B cell (primary cell): ENCODE measurements around the gene RTN4RL1. TPM values are rescaled to one million over a fixed set of nuclear protein-coding genes. Genes with fewer than 3 reads are reported as not detected.

Experiments
- ATAC-seq: fragments of 200-7000 bp; cut with Tn5 transposase; one replicate; pipeline ENCODE4 v1.10.0; 2021; ENCODE audit warnings: low read depth, mild to moderate bottlenecking, moderate number of reproducible peaks, moderate library complexity
- CTCF ChIA-PET: fragments of 350-600 bp; sonication (Branson Sonifier 250); formaldehyde crosslinking; loops from one replicate; lab custom pipeline; 2021; ENCODE audit warnings: antibody characterized with exemption, inconsistent platforms; lab: Charles Lee
- POLR2A ChIA-PET: fragments of 350-600 bp; sonication (Branson Sonifier 250); formaldehyde crosslinking; loops from one replicate; lab custom pipeline; 2021; ENCODE audit warnings: antibody characterized with exemption; lab: Charles Lee
- DNase-seq: peaks from one replicate; pipeline ENCODE4 v3.0.0; 2013
- H2AFZ ChIP-seq: 2 replicates; pipeline ENCODE4 v1.6.1; 2012; ENCODE audit warnings: mild to moderate bottlenecking, low read depth, low read length; ENCODE audit not compliant: insufficient read depth, poor library complexity, severe bottlenecking
- H3K27ac ChIP-seq, 2 donors: 1 replicate in 1 of 2; 2 replicates in 1 of 2; pipeline ENCODE4 v1.5.1; 2012 to 2013; ENCODE audit warnings: low read length in 2 of 2, mild to moderate bottlenecking in 2 of 2, moderate library complexity in 1 of 2
- H3K27me3 ChIP-seq, 4 experiments: fragments of 200-600 bp in 1 of 4; sonication (generic) in 1 of 4; replicated peaks in 1 of 4; 1 replicate in 2 of 4; 2 replicates in 2 of 4; pipeline versions ENCODE4 v1.6.1 to v1.7.0; 2013 to 2016; ENCODE audit warnings: low read length in 3 of 4, mild to moderate bottlenecking in 2 of 4, mixed read lengths in 1 of 4, moderate library complexity in 1 of 4; ENCODE audit not compliant: insufficient read depth in 4 of 4, control insufficient read depth in 3 of 4; ENCODE audit errors: control extremely low read depth in 1 of 4
- H3K36me3 ChIP-seq, 2 experiments: replicated peaks in 1 of 2; 1 replicate in 1 of 2; 2 replicates in 1 of 2; pipeline versions ENCODE4 v1.6.1 to v1.7.1; 2013; ENCODE audit warnings: low read length in 1 of 2; ENCODE audit not compliant: insufficient read depth in 2 of 2, control insufficient read depth in 1 of 2; ENCODE audit errors: control extremely low read depth in 1 of 2, extremely low read depth in 1 of 2
- H3K4me1 ChIP-seq, 2 donors: fragments of 200-600 bp in 1 of 2; sonication (generic) in 1 of 2; 1 replicate in 1 of 2; 2 replicates in 1 of 2; pipeline versions ENCODE4 v1.5.1 to v1.6.1; 2013 to 2017; ENCODE audit warnings: low read length in 2 of 2; ENCODE audit not compliant: control insufficient read depth in 2 of 2, insufficient read depth in 2 of 2
- H3K4me2 ChIP-seq: replicated peaks from 2 replicates; pipeline ENCODE3; 2012; ENCODE audit warnings: mild to moderate bottlenecking, low read depth, low read length; ENCODE audit not compliant: poor library complexity, severe bottlenecking
- H3K4me3 ChIP-seq, 5 experiments: fragments of 200-600 bp in 1 of 5; sonication (generic) in 1 of 5; 1 replicate in 3 of 5; 2 replicates in 2 of 5; pipeline versions ENCODE4 v1.5.1 to v1.7.0; 2011 to 2016; ENCODE audit warnings: low read length in 4 of 5, mild to moderate bottlenecking in 4 of 5, low read depth in 2 of 5, control low read depth in 1 of 5, moderate library complexity in 1 of 5; ENCODE audit not compliant: insufficient read depth in 1 of 5; ENCODE audit errors: control extremely low read depth in 1 of 5, extremely low read depth in 1 of 5
- H3K79me2 ChIP-seq: fragments of 200-600 bp; sonication (generic); one replicate; pipeline ENCODE4 v1.6.0; 2016; ENCODE audit warnings: low read length; ENCODE audit not compliant: control insufficient read depth, insufficient read depth
- H3K9ac ChIP-seq: fragments of 200-600 bp; sonication (generic); 2 replicates; pipeline ENCODE4 v1.6.1; 2017; ENCODE audit warnings: mild to moderate bottlenecking, low read length, moderate library complexity
- H3K9me3 ChIP-seq, 3 donors: one replicate each; pipeline versions ENCODE4 v1.6.1 to v1.7.1; 2013; ENCODE audit warnings: low read length in 2 of 3; ENCODE audit not compliant: control insufficient read depth in 2 of 3, insufficient read depth in 1 of 3; ENCODE audit errors: control extremely low read depth in 1 of 3
- H4K20me1 ChIP-seq: 2 replicates; pipeline ENCODE4 v1.6.0; 2012; ENCODE audit warnings: mild to moderate bottlenecking, low read length; ENCODE audit not compliant: insufficient read depth, control insufficient read depth, poor library complexity, severe bottlenecking
- H3K27ac Mint-ChIP-seq: one replicate; pipeline ENCODE4 v1.8.0; 2021; ENCODE audit warnings: mixed read lengths
- H3K27me3 Mint-ChIP-seq: one replicate; pipeline ENCODE4 v1.8.0; 2021; ENCODE audit warnings: mixed read lengths
- H3K4me1 Mint-ChIP-seq: one replicate; pipeline ENCODE4 v1.8.0; 2021; ENCODE audit warnings: mixed read lengths
- H3K4me3 Mint-ChIP-seq: one replicate; pipeline ENCODE4 v1.8.0; 2021; ENCODE audit warnings: mixed read lengths
- H3K9me3 Mint-ChIP-seq: one replicate; pipeline ENCODE4 v1.8.0; 2022; ENCODE audit warnings: mixed read lengths; ENCODE audit not compliant: insufficient read depth
- EZH2 ChIP-seq: IDR thresholded peaks from 2 replicates; pipeline ENCODE4 v1.6.1; 2012; ENCODE audit warnings: borderline replicate concordance, low read depth, mild to moderate bottlenecking, moderate library complexity, low read length; ENCODE audit not compliant: insufficient read depth, poor library complexity, severe bottlenecking
- WGBS: methylation state at CpG from one replicate; pipeline ENCODE4 v1.1.5; 2013; ENCODE audit warnings: missing lambda C conversion rate; ENCODE audit not compliant: insufficient coverage; 5-methylcytosine and 5-hydroxymethylcytosine counted together
- intact Hi-C: fragments of 100-400 bp; cut with micrococcal nuclease; formaldehyde crosslinking; loops from one replicate; pipeline ENCODE4 v1.10.0; 2022
- polyA plus RNA-seq: library from polyadenylated mRNA; depleted of rRNA; stranded (reverse); fragments of >200 nt; gene quantifications from 2 replicates; pipeline ENCODE4 v1.2.3, GENCODE V29; 2012
- total RNA-seq, 2 donors: library from RNA; stranded (reverse); fragments of 120-200 nt in 1 of 2; gene quantifications; 1 replicate in 1 of 2; 2 replicates in 1 of 2; pipeline versions ENCODE4 v1.2.3 to v1.2.4, GENCODE V29; 2013 to 2022
- TF ChIP-seq, protein P1 (sequence below): fragments of 200-600 bp; IDR thresholded peaks from one replicate; pipeline ENCODE4 v1.8.0; 2022; ENCODE audit warnings: antibody characterized with exemption, mild to moderate bottlenecking

Gene RTN4RL1
- total and polyA plus RNA-seq, 2 donors (not counting 1 experiment from before 2014, with no cell fraction given), result 0.03 to 0.07 TPM

DNA sequence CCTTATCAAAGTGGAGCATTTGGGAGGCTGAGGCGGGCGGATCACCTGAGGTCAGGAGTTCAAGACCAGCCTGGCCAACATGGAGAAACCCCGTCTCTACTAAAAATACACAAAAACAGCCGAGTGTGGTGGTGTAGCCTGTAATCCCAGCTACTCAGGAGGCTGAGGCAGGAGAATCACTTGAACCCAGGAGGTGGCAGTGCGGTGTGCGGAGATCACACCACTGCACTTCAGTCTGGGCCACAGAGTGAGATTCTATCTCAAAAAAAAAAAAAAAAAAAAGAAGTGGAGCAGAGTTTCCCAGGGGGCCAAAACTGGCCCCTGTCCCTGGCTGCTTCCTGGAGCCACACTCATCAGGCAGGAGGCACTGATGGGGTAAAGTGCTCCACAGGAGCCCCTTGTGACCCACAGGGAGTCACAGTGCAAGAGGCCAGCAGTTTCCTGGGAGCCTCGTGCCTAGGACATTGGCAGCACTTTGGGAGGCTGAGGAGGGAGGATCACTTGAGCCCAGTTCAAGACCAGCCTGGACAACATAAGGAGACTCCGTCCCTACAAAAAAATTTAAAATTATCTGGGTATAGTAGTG, 44.4 kb downstream of the RTN4RL1 start:
- no peaks in the 10 kb centered on the region for H3K79me2 ChIP-seq
- WGBS, result 92% methylated on average over 6 of the region's 8 CpGs
- Mint-ChIP-seq H3K27ac (no peak overlapping the region), H3K4me1 (no peaks in the 10 kb centered on the region), H3K9me3 (no peaks in the 10 kb centered on the region), H3K4me3 (no peak overlapping the region), H3K27me3 (peaks cover 12% of the 10 kb centered on the region)
- no peak overlapping the region for H3K9ac ChIP-seq
- no peaks in the 10 kb centered on the region for H3K9me3 ChIP-seq
- no peaks in the 10 kb centered on the region for H3K36me3 ChIP-seq
- H4K20me1 ChIP-seq, result no peaks in the 10 kb centered on the region
- DNase-seq (no peak), ATAC-seq (no peak)
- no peak overlapping the region for H3K4me2 ChIP-seq
- H2AFZ ChIP-seq, result no peak overlapping the region
- ChIA-PET CTCF (no interaction called here), POLR2A (no interaction called here)
- no peak overlapping the region for H3K4me3 ChIP-seq
- no peaks in the 10 kb centered on the region for H3K4me1 ChIP-seq
- no peak for TF ChIP-seq EZH2
- TF ChIP-seq, protein P1, sequence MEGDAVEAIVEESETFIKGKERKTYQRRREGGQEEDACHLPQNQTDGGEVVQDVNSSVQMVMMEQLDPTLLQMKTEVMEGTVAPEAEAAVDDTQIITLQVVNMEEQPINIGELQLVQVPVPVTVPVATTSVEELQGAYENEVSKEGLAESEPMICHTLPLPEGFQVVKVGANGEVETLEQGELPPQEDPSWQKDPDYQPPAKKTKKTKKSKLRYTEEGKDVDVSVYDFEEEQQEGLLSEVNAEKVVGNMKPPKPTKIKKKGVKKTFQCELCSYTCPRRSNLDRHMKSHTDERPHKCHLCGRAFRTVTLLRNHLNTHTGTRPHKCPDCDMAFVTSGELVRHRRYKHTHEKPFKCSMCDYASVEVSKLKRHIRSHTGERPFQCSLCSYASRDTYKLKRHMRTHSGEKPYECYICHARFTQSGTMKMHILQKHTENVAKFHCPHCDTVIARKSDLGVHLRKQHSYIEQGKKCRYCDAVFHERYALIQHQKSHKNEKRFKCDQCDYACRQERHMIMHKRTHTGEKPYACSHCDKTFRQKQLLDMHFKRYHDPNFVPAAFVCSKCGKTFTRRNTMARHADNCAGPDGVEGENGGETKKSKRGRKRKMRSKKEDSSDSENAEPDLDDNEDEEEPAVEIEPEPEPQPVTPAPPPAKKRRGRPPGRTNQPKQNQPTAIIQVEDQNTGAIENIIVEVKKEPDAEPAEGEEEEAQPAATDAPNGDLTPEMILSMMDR, result no peak
- H3K27ac ChIP-seq, result no peak overlapping the region
- intact Hi-C loops, result no loop called here
- peaks cover 0 to 13% (median 0%) of the 10 kb centered on the region in 4 experiments for H3K27me3 ChIP-seq

DNA sequence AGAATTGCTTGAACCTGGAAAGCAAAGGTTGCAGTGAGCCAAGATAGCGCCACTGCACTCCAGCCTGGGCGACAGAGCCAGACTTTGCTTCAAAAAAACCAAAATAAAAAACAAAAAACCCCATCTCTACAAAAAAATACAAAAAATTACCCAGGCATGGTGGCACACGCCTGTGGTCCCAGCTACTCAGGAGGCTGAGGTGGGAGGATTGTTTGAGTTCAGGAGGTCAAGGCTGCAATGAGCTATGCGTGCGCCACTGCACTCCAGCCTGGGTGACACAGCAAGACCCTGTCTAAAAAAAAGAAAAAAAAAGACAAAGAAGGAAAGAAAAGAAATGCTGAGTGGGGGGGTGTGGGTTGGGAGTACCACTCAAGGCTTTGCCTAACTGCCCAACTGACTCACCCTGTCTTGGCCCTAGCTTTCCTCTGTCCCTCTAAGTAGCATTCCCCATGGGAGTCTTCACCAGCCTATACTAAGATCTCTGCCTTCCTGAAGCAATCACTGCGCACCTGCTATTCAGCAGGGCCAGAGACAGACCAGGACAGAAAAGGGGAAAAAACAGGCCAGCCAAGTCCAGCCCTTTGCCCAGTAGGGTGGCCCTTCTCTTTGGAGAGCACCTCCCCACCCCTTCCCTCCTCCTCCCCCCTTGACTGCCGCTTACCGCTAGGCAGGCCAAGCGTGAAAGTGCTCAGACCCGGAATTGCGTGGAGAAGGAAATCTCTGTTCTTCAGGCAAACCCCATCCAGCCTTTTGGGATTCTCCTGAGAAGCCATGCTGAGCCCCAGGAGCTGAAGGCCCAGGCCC, 45.8 kb downstream of the RTN4RL1 start:
- no peak overlapping the region for H3K27ac Mint-ChIP-seq
- TF ChIP-seq, protein P1, result no peak
- TF ChIP-seq EZH2, result no peak
- POLR2A ChIA-PET, result no interaction called here
- WGBS, result 97% methylated on average over 8 of the region's 11 CpGs
- Histone ChIP-seq H3K4me1 (no peaks in the 10 kb centered on the region), H3K9me3 (no peaks in the 10 kb centered on the region), H2AFZ (no peak overlapping the region), H3K4me3 (no peak overlapping the region), H3K79me2 (no peaks in the 10 kb centered on the region), H3K9ac (no peak overlapping the region), H3K4me2 (no peak overlapping the region), H3K36me3 (no peaks in the 10 kb centered on the region), H3K27me3 (peaks cover 0 to 17% (median 0%) of the 10 kb centered on the region in 4 experiments), H3K27ac (no peak overlapping the region), H4K20me1 (no peaks in the 10 kb centered on the region)
- no peaks in the 10 kb centered on the region for H3K9me3 Mint-ChIP-seq
- H3K4me1 Mint-ChIP-seq, result no peaks in the 10 kb centered on the region
- intact Hi-C loops, result no loop called here
- CTCF ChIA-PET, result no interaction called here
- peaks cover 17% of the 10 kb centered on the region for H3K27me3 Mint-ChIP-seq
- ATAC-seq (no peak), DNase-seq (no peak)
- no peak overlapping the region for H3K4me3 Mint-ChIP-seq
